ENCODE measurements around the gene SSU72.
"Not testable (repeated sequence)": the region's sequence is repeated elsewhere in the genome, so short reads cannot be mapped to it uniquely, and the experiment has no call there.

SSU72 gene

GRCh38 chr1:1494311-1494710 is 80.4 kb downstream of the SSU72 start:
- DNase-seq = not testable (repeated sequence)
